OCI-LY3 (cell line): ENCODE data around the gene CYSTM1.

Experiments
- CTCF ChIP-seq: fragments of 200-600, 300-600 bp; sonication (generic); IDR thresholded peaks from 2 replicates; pipeline ENCODE4 v1.5.1; 2014; ENCODE audit warnings: antibody characterized with exemption, low read length, low read depth
- EZH2phosphoT487 ChIP-seq: fragments of 200-600 bp; shearing (Covaris generic); IDR thresholded peaks from 2 replicates; pipeline ENCODE4 v1.6.1; 2018; ENCODE audit warnings: antibody characterized with exemption, mixed run types, low read depth

GRCh38 chr5:140150201-140150600, 24.8 kb upstream of the CYSTM1 start:
- TF ChIP-seq CTCF (no peak), EZH2phosphoT487 (no peak)
